HL-60 (cell line): ENCODE data around the gene ECD.

Source experiments
- DNase-seq, 2 experiments: peaks; one replicate each; pipeline ENCODE4 v3.0.0-alpha.2; 2010 to 2020; ENCODE audit warnings: low read depth in 1 of 2, low spot score in 1 of 2
- H3K27ac ChIP-seq: fragments of 250-450 bp; sonication (Bioruptor Pico); replicated peaks from 2 replicates; pipeline ENCODE4 v1.5.1; 2020; ENCODE audit warnings: mild to moderate bottlenecking, moderate library complexity
- H3K27me3 ChIP-seq: fragments of 250-450 bp; sonication (Bioruptor Pico); 2 replicates; pipeline ENCODE4 v1.5.1; 2021; ENCODE audit warnings: mild to moderate bottlenecking, moderate library complexity; ENCODE audit not compliant: insufficient read depth, poor library complexity, severe bottlenecking
- H3K4me3 ChIP-seq: replicated peaks from 2 replicates; pipeline ENCODE4 v1.5.1; 2011; ENCODE audit warnings: mild to moderate bottlenecking, control low read depth, low read length; ENCODE audit not compliant: insufficient read depth
- CTCF ChIP-seq: IDR thresholded peaks from one replicate; pipeline ENCODE4 v1.5.1; 2011; ENCODE audit warnings: low read length, control low read depth, inconsistent platforms; ENCODE audit not compliant: insufficient read depth
- GABPA ChIP-seq: IDR thresholded peaks from 2 replicates; pipeline ENCODE4 v1.6.1; 2012; ENCODE audit warnings: low read depth
- POLR2AphosphoS5 ChIP-seq: IDR thresholded peaks from 2 replicates; pipeline ENCODE4 v1.6.1; 2012; ENCODE audit warnings: low read depth
- REST ChIP-seq: IDR thresholded peaks from 2 replicates; pipeline ENCODE4 v1.6.1; 2012; ENCODE audit warnings: low read depth; ENCODE audit not compliant: insufficient replicate concordance
- SPI1 ChIP-seq: IDR thresholded peaks from 2 replicates; pipeline ENCODE4 v1.6.1; 2012; ENCODE audit warnings: low read depth, mild to moderate bottlenecking, borderline replicate concordance

ECD gene

GRCh38 chr10:73167458-73167782 is 388 bp downstream of the ECD start:
- Histone ChIP-seq H3K27ac (peak overlapping the region; percentile 76), H3K27me3 (no peaks in the 10 kb centered on the region), H3K4me3 (peak overlapping the region; percentile 95)
- no peak for DNase-seq
- TF ChIP-seq CTCF = no peak
- no peak for TF ChIP-seq POLR2AphosphoS5
- no peak for TF ChIP-seq SPI1
- no peak for TF ChIP-seq REST
- no peak for TF ChIP-seq GABPA

GRCh38 chr10:73166972-73167371 is 836 bp downstream of the ECD start:
- TF ChIP-seq SPI1 = peak; percentile 18; the same call in 1 of the 2 replicates
- TF ChIP-seq REST = no peak
- Histone ChIP-seq H3K27ac (peak overlapping the region; percentile 1; the same call in 1 of the 2 replicates), H3K27me3 (no peaks in the 10 kb centered on the region), H3K4me3 (peak overlapping the region; percentile 95)
- DNase-seq = no peak

- Histone ChIP-seq H3K27ac (no peak overlapping the region), H3K4me3 (no peak overlapping the region), H3K27me3 (no peaks in the 10 kb centered on the region)
- DNase-seq = no peak
- no peak for TF ChIP-seq GABPA
- no peak for TF ChIP-seq SPI1
- no peak for TF ChIP-seq REST
- TF ChIP-seq CTCF = no peak
- TF ChIP-seq POLR2AphosphoS5 = no peak
Observed at GRCh38 chr10:73163096-73163495, 4.7 kb downstream of the ECD start.

GRCh38 chr10:73161662-73162061 is 6.1 kb downstream of the ECD start:
- TF ChIP-seq SPI1 = no peak
- TF ChIP-seq POLR2AphosphoS5 = no peak
- TF ChIP-seq REST = no peak
- Histone ChIP-seq H3K27me3 (no peaks in the 10 kb centered on the region), H3K27ac (no peak overlapping the region), H3K4me3 (no peak overlapping the region)
- DNase-seq = no peak
